ENCODE results near the gene KNG1. TPM values are rescaled to one million over a fixed set of nuclear protein-coding genes. Genes with fewer than 3 reads are reported as not detected.

The KNG1 gene
- total and polyA plus RNA-seq, 10 of the 15 experiments (the other 5 are each of a cell fraction or from before 2014, with no cell fraction given): 0.21 TPM; not detected in 9

DNA sequence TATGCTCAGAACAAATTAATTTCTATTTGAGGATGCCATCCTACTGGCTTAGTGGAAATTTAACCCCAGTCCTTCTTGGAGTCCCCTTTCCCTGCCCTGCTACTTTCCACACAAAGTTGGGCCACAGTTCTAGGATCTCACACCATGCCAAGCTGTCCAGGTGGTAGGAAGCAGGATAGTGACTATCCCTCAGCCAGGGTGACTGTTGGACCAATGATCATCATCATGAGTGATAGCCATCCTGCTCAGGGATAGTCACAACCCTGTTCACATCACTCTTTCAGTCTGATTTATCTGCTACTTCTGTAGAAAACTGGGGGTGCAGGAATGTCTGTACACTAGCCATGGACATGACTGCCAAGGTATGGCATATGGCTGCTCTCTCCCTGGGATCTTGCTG is 38.6 kb upstream of the KNG1 start:
- ATAC-seq (no peak), DNase-seq (ENCODE audit: low read depth, low spot score) (no peak), FAIRE-seq (no peak)
- intact Hi-C loops (cut with micrococcal nuclease; ENCODE audit: unreplicated experiment): no loop called here
- no TSS peak for BruUV-seq (replicated peaks)
- H3K4me1 ChIP-seq (ENCODE audit: control insufficient read depth, insufficient read depth, low read length): no peaks in the 10 kb centered on the region
- no peaks in the 10 kb centered on the region; a peak in 1 of 4 replicates for H3K27me3 ChIP-seq (replicated peaks in 1 of 2; ENCODE audit: control insufficient read depth in 2 of 2, insufficient read depth in 2 of 2, low read length in 1 of 2)
- H3K4me2 ChIP-seq (ENCODE audit: control insufficient read depth, insufficient read depth): no peak overlapping the region
- in situ Hi-C loops (cut with MboI): no loop called here
- TF ChIP-seq MEF2B (IDR thresholded peaks at IDR 0.05; ENCODE audit: partially characterized antibody, poor library complexity, severe bottlenecking) (no peak), ZNF384 (IDR thresholded peaks at IDR 0.05; ENCODE audit: borderline replicate concordance, low read depth, low read length) (no peak), JUNB (IDR thresholded peaks at IDR 0.05) (no peak), RELA (IDR thresholded peaks at IDR 0.05; ENCODE audit: borderline replicate concordance, partially characterized antibody) (no peak), CREM (IDR thresholded peaks at IDR 0.05; ENCODE audit: low read depth) (no peak), NFXL1 (IDR thresholded peaks at IDR 0.05; ENCODE audit: borderline replicate concordance) (no peak), RCOR1 (conservative IDR thresholded peaks at IDR 0.05; ENCODE audit: low read depth, low read length) (no peak), PML (IDR thresholded peaks at IDR 0.05; ENCODE audit: low read length) (no peak), SIX5 (IDR thresholded peaks at IDR 0.05; ENCODE audit: low read depth, low read length, severe bottlenecking) (no peak), IKZF2 (IDR thresholded peaks at IDR 0.05) (no peak), JUND (IDR thresholded peaks at IDR 0.05; ENCODE audit: low read depth, low read length) (no peak), RBBP5 (conservative IDR thresholded peaks at IDR 0.05) (no peak), YY1 (IDR thresholded peaks at IDR 0.05; ENCODE audit: low read depth, low read length) (no peak)
- TF ChIP-seq, protein P1, sequence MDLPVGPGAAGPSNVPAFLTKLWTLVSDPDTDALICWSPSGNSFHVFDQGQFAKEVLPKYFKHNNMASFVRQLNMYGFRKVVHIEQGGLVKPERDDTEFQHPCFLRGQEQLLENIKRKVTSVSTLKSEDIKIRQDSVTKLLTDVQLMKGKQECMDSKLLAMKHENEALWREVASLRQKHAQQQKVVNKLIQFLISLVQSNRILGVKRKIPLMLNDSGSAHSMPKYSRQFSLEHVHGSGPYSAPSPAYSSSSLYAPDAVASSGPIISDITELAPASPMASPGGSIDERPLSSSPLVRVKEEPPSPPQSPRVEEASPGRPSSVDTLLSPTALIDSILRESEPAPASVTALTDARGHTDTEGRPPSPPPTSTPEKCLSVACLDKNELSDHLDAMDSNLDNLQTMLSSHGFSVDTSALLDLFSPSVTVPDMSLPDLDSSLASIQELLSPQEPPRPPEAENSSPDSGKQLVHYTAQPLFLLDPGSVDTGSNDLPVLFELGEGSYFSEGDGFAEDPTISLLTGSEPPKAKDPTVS (IDR thresholded peaks at IDR 0.05; ENCODE audit: low read depth, low read length): no peak
- TF ChIP-seq, protein P2, sequence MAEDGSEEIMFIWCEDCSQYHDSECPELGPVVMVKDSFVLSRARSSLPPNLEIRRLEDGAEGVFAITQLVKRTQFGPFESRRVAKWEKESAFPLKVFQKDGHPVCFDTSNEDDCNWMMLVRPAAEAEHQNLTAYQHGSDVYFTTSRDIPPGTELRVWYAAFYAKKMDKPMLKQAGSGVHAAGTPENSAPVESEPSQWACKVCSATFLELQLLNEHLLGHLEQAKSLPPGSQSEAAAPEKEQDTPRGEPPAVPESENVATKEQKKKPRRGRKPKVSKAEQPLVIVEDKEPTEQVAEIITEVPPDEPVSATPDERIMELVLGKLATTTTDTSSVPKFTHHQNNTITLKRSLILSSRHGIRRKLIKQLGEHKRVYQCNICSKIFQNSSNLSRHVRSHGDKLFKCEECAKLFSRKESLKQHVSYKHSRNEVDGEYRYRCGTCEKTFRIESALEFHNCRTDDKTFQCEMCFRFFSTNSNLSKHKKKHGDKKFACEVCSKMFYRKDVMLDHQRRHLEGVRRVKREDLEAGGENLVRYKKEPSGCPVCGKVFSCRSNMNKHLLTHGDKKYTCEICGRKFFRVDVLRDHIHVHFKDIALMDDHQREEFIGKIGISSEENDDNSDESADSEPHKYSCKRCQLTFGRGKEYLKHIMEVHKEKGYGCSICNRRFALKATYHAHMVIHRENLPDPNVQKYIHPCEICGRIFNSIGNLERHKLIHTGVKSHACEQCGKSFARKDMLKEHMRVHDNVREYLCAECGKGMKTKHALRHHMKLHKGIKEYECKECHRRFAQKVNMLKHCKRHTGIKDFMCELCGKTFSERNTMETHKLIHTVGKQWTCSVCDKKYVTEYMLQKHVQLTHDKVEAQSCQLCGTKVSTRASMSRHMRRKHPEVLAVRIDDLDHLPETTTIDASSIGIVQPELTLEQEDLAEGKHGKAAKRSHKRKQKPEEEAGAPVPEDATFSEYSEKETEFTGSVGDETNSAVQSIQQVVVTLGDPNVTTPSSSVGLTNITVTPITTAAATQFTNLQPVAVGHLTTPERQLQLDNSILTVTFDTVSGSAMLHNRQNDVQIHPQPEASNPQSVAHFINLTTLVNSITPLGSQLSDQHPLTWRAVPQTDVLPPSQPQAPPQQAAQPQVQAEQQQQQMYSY (CRISPR knock-in tag; IDR thresholded peaks at IDR 0.05): no peak
- H3K27ac ChIP-seq (ENCODE audit: control insufficient read depth, insufficient read depth): no peak overlapping the region
- no peaks in the 10 kb centered on the region for H3K9me3 ChIP-seq (replicated peaks; ENCODE audit: control insufficient read depth, insufficient read depth, low read length)
- H3K9ac ChIP-seq (ENCODE audit: control insufficient read depth, insufficient read depth, low read length): no peak overlapping the region
- no peaks in the 10 kb centered on the region for H3K79me2 ChIP-seq (ENCODE audit: control insufficient read depth, insufficient read depth, low read length)
- ChIA-PET CTCF (no interaction called here), RAD21 (ENCODE audit: unreplicated experiment) (no interaction called here), POLR2A (no interaction called here), SMC1A (ENCODE audit: uncharacterized antibody, unreplicated experiment) (no interaction called here)
- no peaks in the 10 kb centered on the region for H4K20me1 ChIP-seq (ENCODE audit: control insufficient read depth, insufficient read depth)
- H3K36me3 ChIP-seq (ENCODE audit: control insufficient read depth in 2 of 2, insufficient read depth in 2 of 2, low read length in 1 of 2): no peaks in the 10 kb centered on the region
- no peak overlapping the region for H3K4me3 ChIP-seq
- H2AFZ ChIP-seq (ENCODE audit: control insufficient read depth, low read depth, low read length): no peak overlapping the region

Data from GM12878 (cell line).